Measurements from ENCODE around the gene BAZ1A.

BAZ1A gene

DNA sequence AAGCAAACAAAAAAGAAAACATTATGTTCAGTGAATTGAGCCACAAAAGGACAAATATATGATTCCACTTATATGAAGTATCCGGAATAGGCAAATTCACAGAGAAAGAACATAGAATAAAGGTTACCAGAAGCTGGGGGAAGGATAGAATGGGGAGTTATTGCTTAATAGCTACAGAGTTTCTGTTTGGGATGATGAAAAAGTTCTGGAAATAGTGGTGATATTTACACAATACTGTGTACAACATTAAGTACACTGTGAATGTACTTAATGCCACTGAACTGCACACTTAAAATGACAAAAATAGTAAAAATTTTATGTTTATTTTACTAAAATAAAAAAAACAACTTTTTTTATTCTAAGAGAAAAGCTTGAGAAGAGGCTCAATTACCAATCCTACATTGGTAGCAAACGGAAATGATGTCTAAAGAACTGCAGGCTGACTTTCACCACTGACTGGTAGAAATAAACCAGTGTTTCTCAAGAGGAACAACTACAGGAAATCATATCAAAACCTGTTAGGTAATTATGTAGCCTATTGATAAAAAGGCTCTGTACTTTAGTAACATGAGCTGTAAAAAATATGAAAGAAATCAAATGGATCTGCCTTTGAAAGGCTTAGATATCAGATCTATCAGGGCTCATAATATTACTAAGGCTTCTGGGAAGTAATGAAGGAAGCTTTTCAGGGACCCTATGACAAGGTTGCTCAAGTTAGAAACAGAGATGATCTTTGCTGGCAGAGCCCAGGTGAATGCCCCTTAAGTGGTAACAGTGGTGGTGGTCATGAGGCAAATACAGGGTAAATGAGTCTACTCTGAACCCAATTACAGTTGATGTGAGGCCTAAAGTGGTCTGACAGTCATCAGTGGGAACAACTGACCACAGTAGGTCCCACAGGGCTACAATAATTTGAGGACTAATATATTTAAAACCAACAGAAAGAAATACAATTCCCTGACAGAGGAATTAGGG is 41.3 kb downstream of the BAZ1A start:
- Histone ChIP-seq H3K27me3 (replicated peaks in 2 of 5; ENCODE audit: control insufficient read depth in 4 of 5, insufficient read depth in 5 of 5, low read length in 4 of 5) (no peaks in the 10 kb centered on the region), H3K4me3 (ENCODE audit: control insufficient read depth in 1 of 7, extremely low read depth in 1 of 7, insufficient read depth in 4 of 7, low read depth in 2 of 7, low read length in 6 of 7) (peak overlapping the region in 1 of 7 experiments; percentile 15), H3K36me3 (ENCODE audit: control insufficient read depth in 4 of 4, insufficient read depth in 4 of 4, low read length in 3 of 4) (peaks cover 0 to 14% (median 3%) of the 10 kb centered on the region in 4 experiments), H3K27ac (ENCODE audit: insufficient read depth in 1 of 2, low read depth in 1 of 2, low read length in 2 of 2, poor library complexity in 1 of 2, severe bottlenecking in 2 of 2) (peak overlapping the region in 1 of 2 experiments; percentile 9), H3K9me3 (ENCODE audit: control extremely low read depth in 1 of 5, control insufficient read depth in 4 of 5, insufficient read depth in 2 of 5, low read depth in 1 of 5, low read length in 4 of 5) (no peaks in the 10 kb centered on the region), H3K4me1 (ENCODE audit: control extremely low read depth in 1 of 4, control insufficient read depth in 4 of 4, insufficient read depth in 4 of 4, low read length in 3 of 4) (peaks cover 5 to 12% (median 9%) of the 10 kb centered on the region in 4 experiments)
- CTCF ChIA-PET: interaction anchor here (0.9 to 2.0 kb wide), 4 partner anchors 8 to 41 kb away, joined by 3 to 6 read pairs (median 4); partner anchors contain the start of gene BAZ1A
- 70% methylated on average over 2 of the region's 2 CpGs for WGBS (ENCODE audit: insufficient coverage)
- DNase-seq: peak; percentile 9 to 67 (median 56)
- POLR2A ChIA-PET: interaction anchor here (0.7 kb wide), 1 partner anchor 40 kb away, joined by 5 read pairs; no protein-coding TSS in a partner anchor

DNA sequence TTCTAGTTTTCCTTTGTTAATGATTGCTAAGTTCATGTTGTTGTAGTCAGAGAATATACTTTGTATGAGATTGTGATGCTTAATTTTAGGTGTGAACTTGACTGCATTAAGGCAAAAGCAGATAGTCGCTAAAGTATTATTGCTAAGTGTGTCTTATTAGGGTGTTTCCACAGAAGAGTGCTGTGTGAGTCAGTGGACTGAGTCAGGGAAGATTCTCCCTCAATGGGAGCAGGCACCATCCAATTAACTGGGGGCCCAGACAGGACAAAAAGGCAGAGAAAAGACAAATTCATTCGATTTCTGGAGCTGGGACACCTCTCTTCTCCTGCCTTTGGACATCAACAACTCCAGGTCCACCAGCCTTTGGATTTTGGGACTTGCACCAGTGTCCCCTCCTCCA is 48.5 kb downstream of the BAZ1A start:
- Histone ChIP-seq H3K4me1 (ENCODE audit: control extremely low read depth in 1 of 4, control insufficient read depth in 4 of 4, insufficient read depth in 4 of 4, low read length in 3 of 4) (no peaks in the 10 kb centered on the region), H3K9me3 (ENCODE audit: control extremely low read depth in 1 of 5, control insufficient read depth in 4 of 5, insufficient read depth in 2 of 5, low read depth in 1 of 5, low read length in 4 of 5) (no peaks in the 10 kb centered on the region), H3K27me3 (replicated peaks in 2 of 5; ENCODE audit: control insufficient read depth in 4 of 5, insufficient read depth in 5 of 5, low read length in 4 of 5) (no peaks in the 10 kb centered on the region), H3K27ac (ENCODE audit: insufficient read depth in 1 of 2, low read depth in 1 of 2, low read length in 2 of 2, poor library complexity in 1 of 2, severe bottlenecking in 2 of 2) (no peak overlapping the region), H3K4me3 (ENCODE audit: control insufficient read depth in 1 of 7, extremely low read depth in 1 of 7, insufficient read depth in 4 of 7, low read depth in 2 of 7, low read length in 6 of 7) (no peak overlapping the region), H3K36me3 (ENCODE audit: control insufficient read depth in 4 of 4, insufficient read depth in 4 of 4, low read length in 3 of 4) (peaks cover 15 to 23% (median 19%) of the 10 kb centered on the region in 4 experiments)
- ChIA-PET CTCF (no interaction called here), POLR2A (no interaction called here)
- 100% methylated on average over 2 of the region's 2 CpGs for WGBS (ENCODE audit: insufficient coverage)
- no peak for DNase-seq

DNA sequence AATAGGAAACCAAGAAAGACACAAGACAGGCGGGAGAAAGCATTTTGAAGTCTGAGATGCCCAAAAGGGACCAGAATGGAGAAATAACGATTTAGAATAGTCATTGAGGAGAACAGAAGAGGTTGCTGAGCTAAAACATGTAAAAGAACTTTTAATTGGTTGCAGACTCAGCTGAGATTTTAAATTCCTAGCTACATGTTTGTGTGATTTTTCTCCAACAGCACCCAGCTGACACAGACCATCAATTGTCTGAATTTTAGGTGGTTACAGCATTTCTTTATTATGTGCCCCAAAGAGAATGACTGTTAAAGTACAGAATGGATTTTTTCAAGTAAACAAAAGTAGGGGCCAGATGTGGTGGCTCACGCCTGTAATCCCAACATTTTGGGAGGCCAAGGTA is 50.3 kb downstream of the BAZ1A start:
- no peak overlapping the region for H3K27ac ChIP-seq (ENCODE audit: insufficient read depth in 1 of 2, low read depth in 1 of 2, low read length in 2 of 2, poor library complexity in 1 of 2, severe bottlenecking in 2 of 2)
- ChIA-PET CTCF (interaction anchor here (0.7 to 2.0 kb wide), 2 partner anchors 10 to 45 kb away, joined by 3 to 6 read pairs; no protein-coding TSS in a partner anchor), POLR2A (no interaction called here)
- 100% methylated on average over 2 of the region's 3 CpGs for WGBS (ENCODE audit: insufficient coverage)
- H3K27me3 ChIP-seq (replicated peaks in 2 of 5; ENCODE audit: control insufficient read depth in 4 of 5, insufficient read depth in 5 of 5, low read length in 4 of 5): no peaks in the 10 kb centered on the region
- DNase-seq: no peak
- H3K4me1 ChIP-seq (ENCODE audit: control extremely low read depth in 1 of 4, control insufficient read depth in 4 of 4, insufficient read depth in 4 of 4, low read length in 3 of 4): no peaks in the 10 kb centered on the region
- H3K4me3 ChIP-seq (ENCODE audit: control insufficient read depth in 1 of 7, extremely low read depth in 1 of 7, insufficient read depth in 4 of 7, low read depth in 2 of 7, low read length in 6 of 7): no peak overlapping the region
- H3K36me3 ChIP-seq (ENCODE audit: control insufficient read depth in 4 of 4, insufficient read depth in 4 of 4, low read length in 3 of 4): peaks cover 19 to 37% (median 23%) of the 10 kb centered on the region in 4 experiments
- H3K9me3 ChIP-seq (ENCODE audit: control extremely low read depth in 1 of 5, control insufficient read depth in 4 of 5, insufficient read depth in 2 of 5, low read depth in 1 of 5, low read length in 4 of 5): no peaks in the 10 kb centered on the region

DNA sequence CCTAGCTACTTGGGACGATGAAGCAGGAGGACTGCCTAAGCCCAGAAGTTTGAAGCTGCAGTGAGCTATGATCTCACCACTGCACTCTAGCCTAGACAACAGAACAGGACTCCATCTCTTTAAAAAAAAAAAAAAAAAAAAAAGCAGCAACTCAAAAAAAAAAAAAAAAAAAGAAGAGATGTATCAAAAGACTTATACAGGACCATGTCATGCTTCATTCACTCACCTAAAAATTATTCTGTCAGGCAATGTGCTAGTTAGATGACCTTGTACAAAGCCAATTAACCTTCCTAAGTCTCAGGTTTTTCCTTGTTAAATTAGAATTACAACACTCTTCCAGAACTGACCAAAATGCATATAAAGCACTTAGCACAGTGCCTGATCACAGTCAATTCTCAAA is 50.9 kb downstream of the BAZ1A start:
- Histone ChIP-seq H3K4me1 (ENCODE audit: control extremely low read depth in 1 of 4, control insufficient read depth in 4 of 4, insufficient read depth in 4 of 4, low read length in 3 of 4) (no peaks in the 10 kb centered on the region), H3K4me3 (ENCODE audit: control insufficient read depth in 1 of 7, extremely low read depth in 1 of 7, insufficient read depth in 4 of 7, low read depth in 2 of 7, low read length in 6 of 7) (no peak overlapping the region), H3K36me3 (ENCODE audit: control insufficient read depth in 4 of 4, insufficient read depth in 4 of 4, low read length in 3 of 4) (peaks cover 15 to 42% (median 26%) of the 10 kb centered on the region in 4 experiments), H3K9me3 (ENCODE audit: control extremely low read depth in 1 of 5, control insufficient read depth in 4 of 5, insufficient read depth in 2 of 5, low read depth in 1 of 5, low read length in 4 of 5) (no peaks in the 10 kb centered on the region), H3K27ac (ENCODE audit: insufficient read depth in 1 of 2, low read depth in 1 of 2, low read length in 2 of 2, poor library complexity in 1 of 2, severe bottlenecking in 2 of 2) (no peak overlapping the region), H3K27me3 (replicated peaks in 2 of 5; ENCODE audit: control insufficient read depth in 4 of 5, insufficient read depth in 5 of 5, low read length in 4 of 5) (no peaks in the 10 kb centered on the region)
- ChIA-PET CTCF (interaction anchor here (2.0 kb wide), 1 partner anchor 11 kb away, joined by 6 read pairs; no protein-coding TSS in a partner anchor), POLR2A (no interaction called here)
- no peak for DNase-seq
- 100% methylated on average over 1 of the region's 1 CpG for WGBS (ENCODE audit: insufficient coverage)

DNA sequence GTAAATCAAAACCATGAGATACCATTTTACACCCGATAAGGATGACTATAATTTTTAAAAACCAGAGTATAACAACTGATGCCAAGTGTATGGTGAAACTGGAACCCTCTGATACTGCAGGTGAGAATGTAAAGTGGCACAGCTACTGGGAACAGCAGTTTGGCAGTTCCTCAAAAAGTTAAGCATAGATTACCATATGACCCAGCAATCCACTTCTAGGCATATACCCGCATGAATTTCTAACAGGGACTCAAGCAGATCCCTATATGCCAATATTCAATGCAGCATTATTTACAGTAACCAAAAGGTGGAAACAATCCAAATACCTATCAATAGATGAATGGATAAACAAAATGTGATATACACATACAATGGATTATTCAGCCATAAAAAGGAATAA is 57.4 kb downstream of the BAZ1A start:
- H3K4me3 ChIP-seq (ENCODE audit: control insufficient read depth in 1 of 7, extremely low read depth in 1 of 7, insufficient read depth in 4 of 7, low read depth in 2 of 7, low read length in 6 of 7): no peak overlapping the region
- CTCF ChIA-PET: no interaction called here
- no peak for DNase-seq
- no peak overlapping the region for H3K27ac ChIP-seq (ENCODE audit: insufficient read depth in 1 of 2, low read depth in 1 of 2, low read length in 2 of 2, poor library complexity in 1 of 2, severe bottlenecking in 2 of 2)
- no peaks in the 10 kb centered on the region for H3K9me3 ChIP-seq (ENCODE audit: control extremely low read depth in 1 of 5, control insufficient read depth in 4 of 5, insufficient read depth in 2 of 5, low read depth in 1 of 5, low read length in 4 of 5)
- POLR2A ChIA-PET: no interaction called here
- H3K27me3 ChIP-seq (replicated peaks in 2 of 5; ENCODE audit: control insufficient read depth in 4 of 5, insufficient read depth in 5 of 5, low read length in 4 of 5): no peaks in the 10 kb centered on the region
- peaks cover 13 to 28% (median 18%) of the 10 kb centered on the region in 4 experiments for H3K36me3 ChIP-seq (ENCODE audit: control insufficient read depth in 4 of 4, insufficient read depth in 4 of 4, low read length in 3 of 4)
- WGBS (ENCODE audit: insufficient coverage): 86% methylated on average over 1 of the region's 2 CpGs
- H3K4me1 ChIP-seq (ENCODE audit: control extremely low read depth in 1 of 4, control insufficient read depth in 4 of 4, insufficient read depth in 4 of 4, low read length in 3 of 4): no peaks in the 10 kb centered on the region

DNA sequence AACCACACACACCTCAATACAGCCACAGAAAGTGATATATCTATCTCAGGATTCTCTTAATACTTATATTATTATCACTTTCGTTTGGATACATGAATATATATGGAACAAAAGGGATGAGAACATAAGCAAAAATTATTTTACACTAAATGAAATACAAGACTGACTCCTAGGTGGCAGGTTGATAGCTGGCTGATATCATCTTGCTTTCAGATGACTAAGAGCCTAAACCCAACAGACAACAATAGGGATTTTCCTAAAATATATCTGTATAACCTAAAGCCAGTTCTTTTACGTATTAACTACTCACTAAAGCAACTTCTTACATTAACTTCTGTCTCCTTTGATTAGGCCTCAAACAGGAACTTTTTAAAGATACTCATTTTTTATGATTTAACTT is 65.1 kb downstream of the BAZ1A start:
- Histone ChIP-seq H3K4me3 (ENCODE audit: control insufficient read depth in 1 of 7, extremely low read depth in 1 of 7, insufficient read depth in 4 of 7, low read depth in 2 of 7, low read length in 6 of 7) (no peak overlapping the region), H3K9me3 (ENCODE audit: control extremely low read depth in 1 of 5, control insufficient read depth in 4 of 5, insufficient read depth in 2 of 5, low read depth in 1 of 5, low read length in 4 of 5) (peaks cover 0 to 6% (median 3%) of the 10 kb centered on the region in 5 experiments), H3K27me3 (replicated peaks in 2 of 5; ENCODE audit: control insufficient read depth in 4 of 5, insufficient read depth in 5 of 5, low read length in 4 of 5) (no peaks in the 10 kb centered on the region), H3K4me1 (ENCODE audit: control extremely low read depth in 1 of 4, control insufficient read depth in 4 of 4, insufficient read depth in 4 of 4, low read length in 3 of 4) (no peaks in the 10 kb centered on the region), H3K27ac (ENCODE audit: insufficient read depth in 1 of 2, low read depth in 1 of 2, low read length in 2 of 2, poor library complexity in 1 of 2, severe bottlenecking in 2 of 2) (no peak overlapping the region), H3K36me3 (ENCODE audit: control insufficient read depth in 4 of 4, insufficient read depth in 4 of 4, low read length in 3 of 4) (peaks cover 15 to 33% (median 22%) of the 10 kb centered on the region in 4 experiments)
- DNase-seq: no peak
- POLR2A ChIA-PET: no interaction called here
- WGBS (ENCODE audit: insufficient coverage): no CpG with 5 or more reads among the region's 2 CpGs
- CTCF ChIA-PET: no interaction called here

DNA sequence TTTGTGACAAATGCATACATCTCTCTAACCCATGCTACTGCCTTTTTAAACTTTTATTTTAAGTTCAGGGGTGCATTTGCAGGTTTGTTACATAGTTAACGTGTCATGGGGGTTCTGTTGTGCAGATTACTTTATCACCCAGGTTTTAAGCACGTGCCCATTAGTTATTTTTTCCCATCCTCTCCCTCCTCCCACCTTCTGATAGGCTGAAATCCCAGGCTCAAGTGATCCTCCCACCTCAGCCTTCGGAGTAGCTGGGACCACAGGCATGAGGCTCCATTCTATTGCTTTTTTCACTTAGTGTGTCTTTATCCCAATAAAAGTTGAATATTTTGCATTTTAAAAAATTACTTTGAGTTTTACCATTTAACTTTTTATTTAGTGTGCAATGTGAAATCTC is 68.9 kb downstream of the BAZ1A start:
- Histone ChIP-seq H3K4me3 (ENCODE audit: control insufficient read depth in 1 of 7, extremely low read depth in 1 of 7, insufficient read depth in 4 of 7, low read depth in 2 of 7, low read length in 6 of 7) (no peak overlapping the region), H3K4me1 (ENCODE audit: control extremely low read depth in 1 of 4, control insufficient read depth in 4 of 4, insufficient read depth in 4 of 4, low read length in 3 of 4) (no peaks in the 10 kb centered on the region), H3K27ac (ENCODE audit: insufficient read depth in 1 of 2, low read depth in 1 of 2, low read length in 2 of 2, poor library complexity in 1 of 2, severe bottlenecking in 2 of 2) (no peak overlapping the region), H3K36me3 (ENCODE audit: control insufficient read depth in 4 of 4, insufficient read depth in 4 of 4, low read length in 3 of 4) (peaks cover 31 to 52% (median 43%) of the 10 kb centered on the region in 4 experiments), H3K9me3 (ENCODE audit: control extremely low read depth in 1 of 5, control insufficient read depth in 4 of 5, insufficient read depth in 2 of 5, low read depth in 1 of 5, low read length in 4 of 5) (peaks cover 2 to 11% (median 3%) of the 10 kb centered on the region in 5 experiments), H3K27me3 (replicated peaks in 2 of 5; ENCODE audit: control insufficient read depth in 4 of 5, insufficient read depth in 5 of 5, low read length in 4 of 5) (no peaks in the 10 kb centered on the region)
- WGBS (ENCODE audit: insufficient coverage): 100% methylated on average over 1 of the region's 3 CpGs
- DNase-seq: no peak
- ChIA-PET POLR2A (no interaction called here), CTCF (no interaction called here)
